H1 (cell line): ENCODE data around the gene PSG1. TPM values are rescaled to one million over a fixed set of nuclear protein-coding genes. Genes with fewer than 3 reads are reported as not detected.
"Not testable (repeated sequence)": the region's sequence is repeated elsewhere in the genome, so short reads cannot be mapped to it uniquely, and the experiment has no call there.

Experiments used
- CTCF ChIA-PET: fragments of 300-600 bp; sonication (Branson Sonifier 250); formaldehyde crosslinking; loops from one replicate; lab custom pipeline; 2021; ENCODE audit not compliant: partially characterized antibody; lab: Charles Lee
- POLR2A ChIA-PET: fragments of 300-600 bp; sonication (Branson Sonifier 250); formaldehyde crosslinking; loops from one replicate; lab custom pipeline; 2021; ENCODE audit warnings: inconsistent platforms; ENCODE audit not compliant: partially characterized antibody; lab: Charles Lee
- DNase-seq, 2 experiments: peaks; one replicate each; pipeline versions ENCODE4 v3.0.0 to v3.0.0-alpha.2; 2010 to 2022; ENCODE audit warnings: low spot score in 2 of 2, low read depth in 1 of 2, mixed read lengths in 1 of 2
- FAIRE-seq: peaks from 2 replicates; lab custom pipeline; 2011; peaks lifted over from hg19 to GRCh38; lab: Jason Lieb, UNC
- H2AFZ ChIP-seq: 2 replicates; pipeline ENCODE4 v1.8.1; 2012; ENCODE audit warnings: low read length, inconsistent platforms
- H2AK5ac ChIP-seq: 2 replicates; pipeline ENCODE4 v1.6.1; 2013; ENCODE audit warnings: low read depth, low read length
- H2BK120ac ChIP-seq: replicated peaks from 2 replicates; pipeline ENCODE3; 2013; ENCODE audit warnings: low read depth, low read length, inconsistent platforms
- H2BK12ac ChIP-seq: 2 replicates; pipeline ENCODE4 v1.6.1; 2013; ENCODE audit warnings: low read depth, low read length
- H2BK15ac ChIP-seq: 2 replicates; pipeline ENCODE4 v1.6.1; 2013; ENCODE audit warnings: low read length
- H2BK20ac ChIP-seq: 2 replicates; pipeline ENCODE4 v1.6.1; 2013; ENCODE audit warnings: low read length
- H2BK5ac ChIP-seq: 2 replicates; pipeline ENCODE4 v1.6.1; 2013; ENCODE audit warnings: low read depth, low read length
- H3K14ac ChIP-seq: 2 replicates; pipeline ENCODE4 v1.6.1; 2013; ENCODE audit warnings: inconsistent platforms; ENCODE audit not compliant: insufficient read length
- H3K18ac ChIP-seq: 2 replicates; pipeline ENCODE4 v1.6.1; 2013; ENCODE audit warnings: low read length; ENCODE audit errors: extremely low read depth
- H3K23ac ChIP-seq: 2 replicates; pipeline ENCODE4 v1.6.1; 2013; ENCODE audit warnings: inconsistent platforms; ENCODE audit not compliant: insufficient read length
- H3K23me2 ChIP-seq: 2 replicates; pipeline ENCODE4 v1.6.1; 2013; ENCODE audit warnings: low read depth, low read length
- H3K27ac ChIP-seq: 2 replicates; pipeline ENCODE4 v1.6.1; 2011; ENCODE audit warnings: low read depth, low read length, inconsistent platforms
- H3K27me3 ChIP-seq, 4 experiments: replicated peaks in 1 of 4; 1 replicate in 1 of 4; 2 replicates in 3 of 4; pipeline versions ENCODE4 v1.6.1 to v1.8.1; 2011 to 2013; ENCODE audit warnings: low read length in 3 of 4, mild to moderate bottlenecking in 3 of 4, inconsistent platforms in 2 of 4, mixed read lengths in 2 of 4, moderate library complexity in 1 of 4; ENCODE audit not compliant: control insufficient read depth in 3 of 4, insufficient read depth in 3 of 4; ENCODE audit errors: extremely low read depth in 1 of 4
- H3K36me3 ChIP-seq, 4 experiments: 2 replicates each; pipeline versions ENCODE4 v1.6.1 to v1.8.1; 2011 to 2013; ENCODE audit warnings: mild to moderate bottlenecking in 4 of 4, low read length in 3 of 4, moderate library complexity in 2 of 4, control low read depth in 1 of 4, inconsistent platforms in 1 of 4; ENCODE audit not compliant: insufficient read depth in 4 of 4, control insufficient read depth in 2 of 4
- H3K4ac ChIP-seq: replicated peaks from 2 replicates; pipeline ENCODE3; 2013; ENCODE audit warnings: low read length, low read depth, mixed read lengths, inconsistent platforms; ENCODE audit not compliant: insufficient read length
- H3K4me1 ChIP-seq, 4 experiments: replicated peaks in 1 of 4; 1 replicate in 1 of 4; 2 replicates in 3 of 4; pipeline versions ENCODE4 v1.6.1 to v1.8.1; 2011 to 2013; ENCODE audit warnings: low read length in 3 of 4, inconsistent platforms in 2 of 4, mixed read lengths in 1 of 4; ENCODE audit not compliant: insufficient read depth in 4 of 4, control insufficient read depth in 3 of 4
- H3K4me2 ChIP-seq, 2 experiments: 2 replicates each; pipeline versions ENCODE4 v1.6.1 to v1.8.1; 2011 to 2013; ENCODE audit warnings: low read depth in 2 of 2, low read length in 2 of 2, control low read depth in 1 of 2, inconsistent platforms in 1 of 2, mild to moderate bottlenecking in 1 of 2; ENCODE audit not compliant: insufficient read depth in 1 of 2
- H3K4me3 ChIP-seq, 4 experiments: fragments of 200-600, 300-600 bp in 1 of 4; sonication (generic), shearing (Covaris generic), sonication (Bioruptor Twin) in 1 of 4; 2 replicates each; pipeline versions ENCODE4 v1.5.1 to v1.8.1; 2011 to 2016; ENCODE audit warnings: low read length in 4 of 4, low read depth in 3 of 4, control low read depth in 2 of 4, inconsistent platforms in 2 of 4, mild to moderate bottlenecking in 2 of 4, mixed read lengths in 1 of 4, moderate library complexity in 1 of 4; ENCODE audit not compliant: insufficient read depth in 2 of 4; ENCODE audit errors: extremely low read depth in 1 of 4
- H3K56ac ChIP-seq: replicated peaks from 2 replicates; pipeline ENCODE3; 2013; ENCODE audit warnings: low read depth, mild to moderate bottlenecking, mixed read lengths, low read length, inconsistent platforms; ENCODE audit not compliant: insufficient read length
- H3K79me1 ChIP-seq: 2 replicates; pipeline ENCODE4 v1.6.1; 2013; ENCODE audit warnings: low read depth, low read length, control low read depth
- H3K79me2 ChIP-seq, 2 experiments: 2 replicates each; pipeline versions ENCODE4 v1.6.1 to v1.8.1; 2012 to 2013; ENCODE audit warnings: low read length in 2 of 2, mild to moderate bottlenecking in 2 of 2, inconsistent platforms in 1 of 2; ENCODE audit not compliant: insufficient read depth in 2 of 2, control insufficient read depth in 1 of 2
- H3K9ac ChIP-seq, 4 experiments: replicated peaks in 1 of 4; 1 replicate in 1 of 4; 2 replicates in 3 of 4; pipeline versions ENCODE4 v1.6.1 to v1.8.1; 2011 to 2013; ENCODE audit warnings: low read depth in 3 of 4, low read length in 3 of 4, control low read depth in 2 of 4, mild to moderate bottlenecking in 2 of 4, moderate library complexity in 2 of 4, inconsistent platforms in 1 of 4; ENCODE audit errors: extremely low read depth in 1 of 4
- H3K9me3 ChIP-seq, 2 experiments: 2 replicates each; pipeline versions ENCODE4 v1.6.1 to v1.8.1; 2012 to 2013; ENCODE audit warnings: mild to moderate bottlenecking in 2 of 2, moderate library complexity in 2 of 2, control low read depth in 1 of 2, inconsistent platforms in 1 of 2, low read depth in 1 of 2, low read length in 1 of 2, mixed read lengths in 1 of 2; ENCODE audit not compliant: insufficient read depth in 2 of 2
- H4K20me1 ChIP-seq, 2 experiments: replicated peaks in 1 of 2; 2 replicates each; pipeline versions ENCODE3 to v1.8.1; 2011 to 2013; ENCODE audit warnings: inconsistent platforms in 2 of 2, low read length in 2 of 2, mild to moderate bottlenecking in 1 of 2; ENCODE audit not compliant: insufficient read depth in 2 of 2, control insufficient read depth in 1 of 2
- H4K5ac ChIP-seq: 2 replicates; pipeline ENCODE4 v1.6.1; 2013; ENCODE audit warnings: low read length, low read depth, mixed read lengths, inconsistent platforms; ENCODE audit not compliant: insufficient read length
- H4K8ac ChIP-seq: 2 replicates; pipeline ENCODE4 v1.8.0; 2013; ENCODE audit warnings: mild to moderate bottlenecking, moderate library complexity, low read length, inconsistent platforms; ENCODE audit not compliant: insufficient read depth; ENCODE audit errors: extremely low read depth
- H4K91ac ChIP-seq: replicated peaks from 2 replicates; pipeline ENCODE3; 2013; ENCODE audit warnings: low read length, mixed read lengths, inconsistent platforms; ENCODE audit not compliant: insufficient read length
- WGBS, 2 experiments: shearing (Covaris generic) in 1 of 2; methylation state at CpG; one replicate each; pipeline versions ENCODE4 v1.1.6 to v1.1.7; 2013 to 2015; ENCODE audit warnings: low lambda C conversion rate in 2 of 2, mixed read lengths in 2 of 2, inconsistent platforms in 1 of 2, low coverage in 1 of 2, missing lambda C conversion rate in 1 of 2; ENCODE audit not compliant: insufficient replicate concordance in 2 of 2, insufficient coverage in 1 of 2, insufficient read length in 1 of 2; ENCODE audit errors: extremely low coverage in 1 of 2, missing lambda C conversion rate in 1 of 2; 5-methylcytosine and 5-hydroxymethylcytosine counted together
- polyA plus RNA-seq, 7 experiments: library from polyadenylated mRNA; depleted of rRNA in 3 of 7; stranded (reverse) in 5 of 7; unstranded in 2 of 7; fragments of >200 nt in 5 of 7; fragments of 200-250 nt in 2 of 7; gene quantifications; 1 replicate in 5 of 7; 2 replicates in 1 of 7; 4 replicates in 1 of 7; pipeline versions ENCODE4 v1.2.1 to v1.2.3, GENCODE V29; 2011 to 2013; ENCODE audit warnings: missing spikeins in 2 of 7, mixed read lengths in 2 of 7
- total RNA-seq: library from RNA; stranded (reverse); fragmentation: NEBNext Ultra II Directional; extraction: Animal tissue kit (Norgen Biotek cat#: 25700); gene quantifications from 2 replicates; pipeline ENCODE4 v1.2.1, GENCODE V29; 2021

Gene PSG1
- total and polyA plus RNA-seq, 2 of the 8 experiments (the other 6 are each of a cell fraction or from before 2014, with no cell fraction given), result not detected

- H3K18ac ChIP-seq, H4K5ac ChIP-seq, H3K56ac ChIP-seq, H2BK5ac ChIP-seq, DNase-seq, H3K4ac ChIP-seq, H3K36me3 ChIP-seq, H2AFZ ChIP-seq, POLR2A ChIA-PET, H4K91ac ChIP-seq, H2BK12ac ChIP-seq, H3K9ac ChIP-seq, CTCF ChIA-PET, H3K23ac ChIP-seq, H4K20me1 ChIP-seq, H3K27me3 ChIP-seq, H3K4me2 ChIP-seq, H3K4me3 ChIP-seq, FAIRE-seq, H3K4me1 ChIP-seq, H3K23me2 ChIP-seq, H4K8ac ChIP-seq, H2BK15ac ChIP-seq, H2BK20ac ChIP-seq, H3K14ac ChIP-seq, H3K27ac ChIP-seq, H2AK5ac ChIP-seq, H2BK120ac ChIP-seq, H3K79me2 ChIP-seq, H3K79me1 ChIP-seq: not testable (repeated sequence)
- WGBS, 2 experiments, result 74% methylated on average over 3 of the region's 3 CpGs; no CpG with 5 or more reads in 1 of the 2 experiments
- H3K9me3 ChIP-seq, result peaks cover 14 to 39% of the 10 kb centered on the region in 2 experiments
These were observed 47.4 kb downstream of the PSG1 start for GRCh38 chr19:42832023-42832680.
